HG02973 (cell line): Measurements from ENCODE around the gene SGMS1.
"Not testable (repeated sequence)": the region's sequence is repeated elsewhere in the genome, so short reads cannot be mapped to it uniquely, and the experiment has no call there.

Experiments
- ATAC-seq: cut with Tn5 transposase; IDR thresholded peaks from one replicate; pipeline ENCODE4 v1.9.1; 2021; ENCODE audit warnings: moderate library complexity; ENCODE audit not compliant: unreplicated experiment

Gene SGMS1

GRCh38 chr10:50437248-50437647 lies 186.5 kb downstream of the SGMS1 start:
- ATAC-seq, result no peak

GRCh38 chr10:50436805-50437204 lies 187.0 kb downstream of the SGMS1 start:
- ATAC-seq, result no peak

GRCh38 chr10:50432211-50433009 lies 191.3 kb downstream of the SGMS1 start:
- peak; percentile 39 for ATAC-seq

GRCh38 chr10:50431791-50432190 lies 192.0 kb downstream of the SGMS1 start:
- ATAC-seq, result peak; percentile 72

GRCh38 chr10:50431133-50431532 lies 192.6 kb downstream of the SGMS1 start:
- ATAC-seq, result no peak

GRCh38 chr10:50426485-50426884 lies 197.3 kb downstream of the SGMS1 start:
- peak; percentile 72 for ATAC-seq

GRCh38 chr10:50425215-50425614 lies 198.5 kb downstream of the SGMS1 start:
- ATAC-seq, result not testable (repeated sequence)

GRCh38 chr10:50423448-50423847 lies 200.3 kb downstream of the SGMS1 start:
- no peak for ATAC-seq

- ATAC-seq, result no peak
Measured at GRCh38 chr10:50422259-50422658, 201.5 kb downstream of the SGMS1 start.

GRCh38 chr10:50421026-50421719 lies 202.6 kb downstream of the SGMS1 start:
- ATAC-seq, result no peak

GRCh38 chr10:50420196-50420595 lies 203.6 kb downstream of the SGMS1 start:
- ATAC-seq, result no peak

GRCh38 chr10:50419756-50420155 lies 204.0 kb downstream of the SGMS1 start:
- ATAC-seq, result no peak

GRCh38 chr10:50419091-50419490 lies 204.7 kb downstream of the SGMS1 start:
- ATAC-seq, result no peak

GRCh38 chr10:50417886-50418830 lies 205.6 kb downstream of the SGMS1 start:
- ATAC-seq, result peak; percentile 76

- peak; percentile 18 for ATAC-seq
Measured at GRCh38 chr10:50417486-50417885, 206.3 kb downstream of the SGMS1 start.

GRCh38 chr10:50416881-50417280 lies 206.9 kb downstream of the SGMS1 start:
- no peak for ATAC-seq

GRCh38 chr10:50416181-50416824 lies 207.5 kb downstream of the SGMS1 start:
- ATAC-seq, result no peak

GRCh38 chr10:50415292-50415691 lies 208.5 kb downstream of the SGMS1 start:
- no peak for ATAC-seq

- ATAC-seq, result no peak
Measured at GRCh38 chr10:50410066-50410811, 213.5 kb downstream of the SGMS1 start.
